ENCODE results near the gene TMEM138. TPM values are rescaled to one million over a fixed set of nuclear protein-coding genes. Genes with fewer than 3 reads are reported as not detected.

TMEM138 gene
- total and polyA plus RNA-seq, 2 of the 13 experiments (the other 11 are each of a cell fraction or from before 2014, with no cell fraction given): 43.5 to 61.0 TPM

GRCh38 chr11:61336171-61336935 is 25.8 kb upstream of the TMEM138 start (continued):
- TF ChIP-seq ZNF281 (CRISPR knock-in tag; IDR thresholded peaks at IDR 0.05; ENCODE audit: borderline replicate concordance) (no peak), ZBTB14 (CRISPR knock-in tag; IDR thresholded peaks at IDR 0.05) (no peak), ZNF142 (CRISPR knock-in tag; IDR thresholded peaks at IDR 0.05) (no peak), YEATS2 (CRISPR knock-in tag; IDR thresholded peaks at IDR 0.05; ENCODE audit: borderline replicate concordance) (peak; percentile 79; the same call in 1 of the 2 replicates), GMEB2 (CRISPR knock-in tag; IDR thresholded peaks at IDR 0.05; ENCODE audit: low read depth) (no peak), SRSF1 (optimal IDR thresholded peaks at IDR 0.05; ENCODE audit: low read depth, low read length) (no peak), TP53 (CRISPR knock-in tag; conservative IDR thresholded peaks at IDR 0.05) (no peak), ZFP36 (IDR thresholded peaks at IDR 0.05; ENCODE audit: borderline replicate concordance, low read depth, low read length, partially characterized antibody) (no peak), TFE3 (CRISPR knock-in tag; IDR thresholded peaks at IDR 0.05) (no peak), DZIP1 (CRISPR knock-in tag; IDR thresholded peaks at IDR 0.05) (no peak)
